ENCODE measurements around the gene SLC15A5.

Gene SLC15A5, protein sequence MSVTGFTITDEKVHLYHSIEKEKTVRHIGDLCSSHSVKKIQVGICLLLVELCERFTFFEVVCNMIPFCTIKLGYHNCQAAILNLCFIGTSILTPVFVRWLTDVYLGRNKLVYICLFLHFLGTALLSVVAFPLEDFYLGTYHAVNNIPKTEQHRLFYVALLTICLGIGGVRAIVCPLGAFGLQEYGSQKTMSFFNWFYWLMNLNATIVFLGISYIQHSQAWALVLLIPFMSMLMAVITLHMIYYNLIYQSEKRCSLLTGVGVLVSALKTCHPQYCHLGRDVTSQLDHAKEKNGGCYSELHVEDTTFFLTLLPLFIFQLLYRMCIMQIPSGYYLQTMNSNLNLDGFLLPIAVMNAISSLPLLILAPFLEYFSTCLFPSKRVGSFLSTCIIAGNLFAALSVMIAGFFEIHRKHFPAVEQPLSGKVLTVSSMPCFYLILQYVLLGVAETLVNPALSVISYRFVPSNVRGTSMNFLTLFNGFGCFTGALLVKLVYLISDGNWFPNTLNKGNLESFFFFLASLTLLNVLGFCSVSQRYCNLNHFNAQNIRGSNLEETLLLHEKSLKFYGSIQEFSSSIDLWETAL

GRCh38 chr12:16277585-16277984, at the start of gene SLC15A5:
TSS of gene SLC15A5 (minus strand) at chr12:16277685. CDS start at chr12:16277685, 0 bp downstream.
- ChIA-PET CTCF (no interaction called here), POLR2A (no interaction called here)
- TF ChIP-seq NFRKB (IDR thresholded peaks at IDR 0.05) (no peak), SUZ12 (IDR thresholded peaks at IDR 0.05) (no peak), ZNF384 (IDR thresholded peaks at IDR 0.05) (no peak), FOXK2 (IDR thresholded peaks at IDR 0.05) (no peak), FOXA1 (IDR thresholded peaks at IDR 0.05) (no peak), BHLHE40 (IDR thresholded peaks at IDR 0.05; ENCODE audit: borderline replicate concordance) (no peak), ARNT (IDR thresholded peaks at IDR 0.05) (no peak), L3MBTL2 (conservative IDR thresholded peaks at IDR 0.05) (no peak), HDGF (IDR thresholded peaks at IDR 0.05; ENCODE audit: borderline replicate concordance) (no peak), SP1 (IDR thresholded peaks at IDR 0.05) (no peak)
- TF ChIP-seq, protein P1, sequence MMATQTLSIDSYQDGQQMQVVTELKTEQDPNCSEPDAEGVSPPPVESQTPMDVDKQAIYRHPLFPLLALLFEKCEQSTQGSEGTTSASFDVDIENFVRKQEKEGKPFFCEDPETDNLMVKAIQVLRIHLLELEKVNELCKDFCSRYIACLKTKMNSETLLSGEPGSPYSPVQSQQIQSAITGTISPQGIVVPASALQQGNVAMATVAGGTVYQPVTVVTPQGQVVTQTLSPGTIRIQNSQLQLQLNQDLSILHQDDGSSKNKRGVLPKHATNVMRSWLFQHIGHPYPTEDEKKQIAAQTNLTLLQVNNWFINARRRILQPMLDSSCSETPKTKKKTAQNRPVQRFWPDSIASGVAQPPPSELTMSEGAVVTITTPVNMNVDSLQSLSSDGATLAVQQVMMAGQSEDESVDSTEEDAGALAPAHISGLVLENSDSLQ (IDR thresholded peaks at IDR 0.05) = no peak
- no peak for DNase-seq (ENCODE audit: extremely low spot score)

- ChIA-PET CTCF (no interaction called here), POLR2A (no interaction called here)
- DNase-seq (ENCODE audit: extremely low spot score) = no peak
- no peak for TF ChIP-seq L3MBTL2 (conservative IDR thresholded peaks at IDR 0.05)
- TF ChIP-seq CTBP1 (IDR thresholded peaks at IDR 0.05; ENCODE audit: borderline replicate concordance) = no peak
- TF ChIP-seq NFRKB (IDR thresholded peaks at IDR 0.05) = no peak
- TF ChIP-seq HDGF (IDR thresholded peaks at IDR 0.05; ENCODE audit: borderline replicate concordance) = no peak
- no peak for TF ChIP-seq FOXK2 (IDR thresholded peaks at IDR 0.05)
- TF ChIP-seq TARDBP (IDR thresholded peaks at IDR 0.05) = no peak
- TF ChIP-seq BHLHE40 (IDR thresholded peaks at IDR 0.05; ENCODE audit: borderline replicate concordance) = no peak
- TF ChIP-seq ELF4 (IDR thresholded peaks at IDR 0.05) = no peak
Observed at GRCh38 chr12:16325426-16325825, 47.9 kb upstream of the SLC15A5 start.

- ChIA-PET POLR2A (no interaction called here), CTCF (no interaction called here)
- no peak for DNase-seq (ENCODE audit: extremely low spot score)
- TF ChIP-seq TARDBP (IDR thresholded peaks at IDR 0.05) = no peak
- no peak for TF ChIP-seq FOXK2 (IDR thresholded peaks at IDR 0.05)
- TF ChIP-seq SUZ12 (IDR thresholded peaks at IDR 0.05) = no peak
- TF ChIP-seq L3MBTL2 (conservative IDR thresholded peaks at IDR 0.05) = no peak
- TF ChIP-seq ZNF384 (IDR thresholded peaks at IDR 0.05) = no peak
- no peak for TF ChIP-seq HDGF (IDR thresholded peaks at IDR 0.05; ENCODE audit: borderline replicate concordance)
- TF ChIP-seq ELF4 (IDR thresholded peaks at IDR 0.05) = no peak
- TF ChIP-seq LEF1 (IDR thresholded peaks at IDR 0.05; ENCODE audit: borderline replicate concordance) = no peak
- no peak for TF ChIP-seq ARNT (IDR thresholded peaks at IDR 0.05)
- no peak for TF ChIP-seq FOXA1 (IDR thresholded peaks at IDR 0.05)
Observed at GRCh38 chr12:16324772-16325171, 47.3 kb upstream of the SLC15A5 start.

GRCh38 chr12:16324272-16324671, 46.8 kb upstream of the SLC15A5 start:
- ChIA-PET CTCF (no interaction called here), POLR2A (no interaction called here)
- DNase-seq (ENCODE audit: extremely low spot score) = no peak
- no peak for TF ChIP-seq HDGF (IDR thresholded peaks at IDR 0.05; ENCODE audit: borderline replicate concordance)
- no peak for TF ChIP-seq FOXA1 (IDR thresholded peaks at IDR 0.05)
- TF ChIP-seq FOXM1 (IDR thresholded peaks at IDR 0.05; ENCODE audit: borderline replicate concordance) = no peak
- TF ChIP-seq, protein P1 (IDR thresholded peaks at IDR 0.05) = no peak
- TF ChIP-seq L3MBTL2 (conservative IDR thresholded peaks at IDR 0.05) = no peak
- no peak for TF ChIP-seq ELF4 (IDR thresholded peaks at IDR 0.05)
- no peak for TF ChIP-seq SUZ12 (IDR thresholded peaks at IDR 0.05)
- no peak for TF ChIP-seq FOXK2 (IDR thresholded peaks at IDR 0.05)
- no peak for TF ChIP-seq ZNF384 (IDR thresholded peaks at IDR 0.05)
- no peak for TF ChIP-seq BHLHE40 (IDR thresholded peaks at IDR 0.05; ENCODE audit: borderline replicate concordance)
- no peak for TF ChIP-seq CTBP1 (IDR thresholded peaks at IDR 0.05; ENCODE audit: borderline replicate concordance)

GRCh38 chr12:16323638-16324037, 46.2 kb upstream of the SLC15A5 start:
- TF ChIP-seq TARDBP (IDR thresholded peaks at IDR 0.05) = no peak
- no peak for TF ChIP-seq HDGF (IDR thresholded peaks at IDR 0.05; ENCODE audit: borderline replicate concordance)
- ChIA-PET POLR2A (no interaction called here), CTCF (no interaction called here)
- DNase-seq (ENCODE audit: extremely low spot score) = no peak

DNA sequence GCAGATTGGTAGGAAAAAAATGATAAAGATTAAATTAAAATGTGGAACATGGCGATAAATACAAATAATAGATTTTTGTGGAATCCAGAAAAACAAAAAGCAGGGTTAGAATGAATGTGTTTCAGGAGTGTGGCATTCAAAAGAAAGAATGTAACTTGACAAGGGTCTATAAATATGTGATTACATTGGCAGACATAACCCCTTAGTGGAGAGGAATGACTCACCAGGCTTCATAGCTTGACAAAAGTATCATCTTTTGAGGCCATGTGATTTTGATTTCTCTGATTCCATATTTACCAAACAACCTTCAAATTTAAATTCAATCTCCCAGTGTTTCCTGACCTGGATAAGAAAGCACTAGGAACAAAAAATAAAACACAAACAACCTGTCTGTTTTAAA, 45.5 kb upstream of the SLC15A5 start:
- DNase-seq (ENCODE audit: extremely low spot score) = no peak
- CTCF ChIA-PET = no interaction called here

GRCh38 chr12:16310934-16311333, 33.4 kb upstream of the SLC15A5 start:
- ChIA-PET POLR2A (no interaction called here), CTCF (no interaction called here)
- DNase-seq (ENCODE audit: extremely low spot score) = no peak
- TF ChIP-seq NFRKB (IDR thresholded peaks at IDR 0.05) (no peak), LEF1 (IDR thresholded peaks at IDR 0.05; ENCODE audit: borderline replicate concordance) (no peak), ZNF384 (IDR thresholded peaks at IDR 0.05) (no peak), BHLHE40 (IDR thresholded peaks at IDR 0.05; ENCODE audit: borderline replicate concordance) (no peak), SUZ12 (IDR thresholded peaks at IDR 0.05) (no peak)

More for the DNA sequence above, 45.5 kb upstream of the SLC15A5 start:
- POLR2A ChIA-PET = no interaction called here
- TF ChIP-seq SUZ12 (IDR thresholded peaks at IDR 0.05) (no peak), SP1 (IDR thresholded peaks at IDR 0.05) (no peak), BHLHE40 (IDR thresholded peaks at IDR 0.05; ENCODE audit: borderline replicate concordance) (no peak), ELF4 (IDR thresholded peaks at IDR 0.05) (no peak), LEF1 (IDR thresholded peaks at IDR 0.05; ENCODE audit: borderline replicate concordance) (no peak), ZNF384 (IDR thresholded peaks at IDR 0.05) (no peak), NFRKB (IDR thresholded peaks at IDR 0.05) (no peak)
